Panc1 (cell line): ENCODE data around the gene KRTAP5-11.

Source experiments
- CTCF ChIP-seq: fragments of 450-650 bp; IDR thresholded peaks from 2 replicates; pipeline ENCODE4 v1.5.1; 2017; ENCODE audit warnings: mild to moderate bottlenecking
- POLR2AphosphoS5 ChIP-seq: IDR thresholded peaks from 2 replicates; pipeline ENCODE4 v1.6.1; 2012; ENCODE audit warnings: mild to moderate bottlenecking, low read depth, low read length, moderate library complexity
- REST ChIP-seq, 2 experiments: IDR thresholded peaks; 2 replicates each; pipeline ENCODE4 v1.6.1; 2011 to 2012; ENCODE audit warnings: low read depth in 2 of 2, control low read depth in 1 of 2, low read length in 1 of 2, mild to moderate bottlenecking in 1 of 2, moderate library complexity in 1 of 2; ENCODE audit not compliant: insufficient read depth in 1 of 2
- TCF7L2 ChIP-seq: IDR thresholded peaks from 2 replicates; pipeline ENCODE4 v1.6.1; 2011; ENCODE audit warnings: mild to moderate bottlenecking, low read depth, low read length, inconsistent platforms

- TF ChIP-seq CTCF (no peak), REST (IDR thresholded peaks at IDR 0.05; ENCODE audit: insufficient read depth in 1 of 2, low read depth in 2 of 2, low read length in 1 of 2) (no peak), POLR2AphosphoS5 (no peak), TCF7L2 (no peak)
These were observed 33.9 kb downstream of the KRTAP5-11 start for GRCh38 chr11:71548716-71549151.
